HepG2 (cell line): Measurements from ENCODE around the gene GPC6. TPM values are rescaled to one million over a fixed set of nuclear protein-coding genes. Genes with fewer than 3 reads are reported as not detected.
A peak's percentile ranks its signal among the peaks of the same experiment; 100 is the strongest.

Source experiments
- BCLAF1 ChIP-seq: fragments of 450-650 bp; IDR thresholded peaks from 2 replicates; pipeline ENCODE4 v1.6.1; 2017; ENCODE audit warnings: mild to moderate bottlenecking
- CC2D1A ChIP-seq: sonication (generic); formaldehyde crosslinking; IDR thresholded peaks from 2 replicates; pipeline ENCODE4 v1.8.1; 2023; ENCODE audit warnings: mild to moderate bottlenecking, missing genetic modification reagents
- CREBL2 ChIP-seq: sonication (generic); formaldehyde crosslinking; IDR thresholded peaks from 2 replicates; pipeline ENCODE4 v1.8.1; 2023; ENCODE audit warnings: missing genetic modification reagents, mild to moderate bottlenecking, borderline replicate concordance
- DNMT1 ChIP-seq: sonication (generic); formaldehyde crosslinking; IDR thresholded peaks from 2 replicates; pipeline ENCODE4 v1.5.1; 2020; ENCODE audit warnings: mild to moderate bottlenecking, missing genetic modification reagents
- EZH2 ChIP-seq: conservative IDR thresholded peaks from 2 replicates; pipeline ENCODE4 v1.6.1; 2012; ENCODE audit warnings: mild to moderate bottlenecking, low read depth, low read length, moderate library complexity
- HMGA1 ChIP-seq: sonication (generic); formaldehyde crosslinking; conservative IDR thresholded peaks from 2 replicates; pipeline ENCODE4 v1.4.0; 2020; ENCODE audit warnings: missing genetic modification reagents
- LBX2 ChIP-seq: sonication (generic); formaldehyde crosslinking; IDR thresholded peaks from 2 replicates; pipeline ENCODE4 v1.5.0; 2020; ENCODE audit warnings: missing genetic modification reagents, mild to moderate bottlenecking, borderline replicate concordance
- PAXIP1 ChIP-seq: sonication (generic); formaldehyde crosslinking; conservative IDR thresholded peaks from 2 replicates; pipeline ENCODE4 v1.4.0; 2020; ENCODE audit warnings: mild to moderate bottlenecking, missing genetic modification reagents, moderate library complexity
- PITX1 ChIP-seq: sonication (generic); formaldehyde crosslinking; IDR thresholded peaks from 2 replicates; pipeline ENCODE4 v1.5.1; 2020; ENCODE audit warnings: mild to moderate bottlenecking, missing genetic modification reagents
- SAP130 ChIP-seq: IDR thresholded peaks from 2 replicates; pipeline ENCODE4 v1.6.1; 2016; ENCODE audit warnings: low read depth
- SP2 ChIP-seq: sonication (generic); formaldehyde crosslinking; IDR thresholded peaks from 2 replicates; pipeline ENCODE4 v1.5.1; 2020; ENCODE audit warnings: mild to moderate bottlenecking, missing genetic modification reagents
- ZBTB39 ChIP-seq: sonication (generic); formaldehyde crosslinking; IDR thresholded peaks from 2 replicates; pipeline ENCODE4 v1.5.0; 2020; ENCODE audit warnings: missing genetic modification reagents
- ZNF274 ChIP-seq: sonication (generic); formaldehyde crosslinking; IDR thresholded peaks from 2 replicates; pipeline ENCODE4 v1.5.1; 2020; ENCODE audit warnings: mild to moderate bottlenecking, missing genetic modification reagents
- ZNF513 ChIP-seq: sonication (generic); formaldehyde crosslinking; conservative IDR thresholded peaks from 2 replicates; pipeline ENCODE4 v1.5.0; 2020; ENCODE audit warnings: missing genetic modification reagents
- ZSCAN12 ChIP-seq: sonication (generic); formaldehyde crosslinking; IDR thresholded peaks from 2 replicates; pipeline ENCODE4 v1.9.0; 2021; ENCODE audit warnings: mild to moderate bottlenecking, missing genetic modification reagents
- polyA plus RNA-seq, 8 experiments: library from polyadenylated mRNA; depleted of rRNA in 3 of 8; stranded (reverse) in 7 of 8; unstranded in 1 of 8; fragments of >200 nt; fragmentation: Illumina TruSeq in 4 of 8; extraction: Trizol in 4 of 8; gene quantifications; 2 replicates each; pipeline versions ENCODE4 v1.2.1 to v1.2.3, GENCODE V29; 2011 to 2016; ENCODE audit warnings: low read depth in 4 of 8, missing spikeins in 1 of 8, mixed read lengths in 1 of 8; ENCODE audit not compliant: insufficient read depth in 1 of 8
- total RNA-seq, 5 experiments: library from RNA; depleted of rRNA; stranded (reverse); fragments of >200 nt; fragmentation: Illumina TruSeq; extraction: Trizol; gene quantifications; 2 replicates each; pipeline ENCODE4 v1.2.3, GENCODE V29; 2016; ENCODE audit warnings: low read depth in 1 of 5
- TF ChIP-seq, protein P1 (sequence below): sonication (generic); formaldehyde crosslinking; IDR thresholded peaks from 2 replicates; pipeline ENCODE4 v1.4.0; 2020; ENCODE audit warnings: mild to moderate bottlenecking, low read depth, missing genetic modification reagents

Gene GPC6
- total and polyA plus RNA-seq, 2 of the 13 experiments (the other 11 are each of a cell fraction or from before 2014, with no cell fraction given): 24.5 to 33.9 TPM

DNA sequence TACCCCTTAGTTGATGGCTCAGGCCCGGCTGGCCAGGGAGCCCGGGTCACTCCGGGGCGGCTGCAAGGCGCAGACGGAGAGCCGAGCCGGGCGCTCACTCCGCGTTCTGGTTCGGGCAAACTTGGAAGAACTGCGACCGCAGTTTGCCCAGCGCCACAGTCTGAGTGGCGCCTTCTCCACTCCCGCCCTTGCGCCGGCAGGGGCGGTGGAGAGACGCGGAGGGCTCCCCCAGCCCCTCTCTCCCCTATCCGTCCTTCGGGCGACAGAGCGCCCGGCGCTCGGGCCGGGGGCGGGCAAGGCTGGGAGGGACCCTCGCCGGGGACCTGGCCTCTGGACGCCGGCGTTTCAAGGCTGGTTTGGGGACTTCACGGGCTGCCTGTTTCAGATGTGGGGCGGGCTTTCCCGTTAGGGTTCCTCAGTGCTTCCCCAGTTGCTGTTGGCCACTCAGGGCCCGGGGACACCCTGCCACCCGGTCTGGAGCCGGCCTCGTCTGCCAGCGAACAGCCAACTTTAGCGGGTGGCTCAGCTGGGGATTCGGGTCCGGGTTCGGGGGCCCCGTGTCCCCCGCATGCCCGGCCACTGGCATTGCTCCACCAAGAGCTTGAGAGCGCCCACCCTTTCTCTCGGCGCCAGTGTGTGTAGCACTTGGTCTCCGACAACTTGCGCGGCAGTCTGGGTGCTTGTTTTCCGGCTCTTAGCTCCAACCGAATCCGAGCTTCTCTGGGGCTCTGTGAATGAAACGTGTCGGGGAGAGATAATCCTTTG, 1.5 kb downstream of the GPC6 start (continued):
- TF ChIP-seq, protein P1, sequence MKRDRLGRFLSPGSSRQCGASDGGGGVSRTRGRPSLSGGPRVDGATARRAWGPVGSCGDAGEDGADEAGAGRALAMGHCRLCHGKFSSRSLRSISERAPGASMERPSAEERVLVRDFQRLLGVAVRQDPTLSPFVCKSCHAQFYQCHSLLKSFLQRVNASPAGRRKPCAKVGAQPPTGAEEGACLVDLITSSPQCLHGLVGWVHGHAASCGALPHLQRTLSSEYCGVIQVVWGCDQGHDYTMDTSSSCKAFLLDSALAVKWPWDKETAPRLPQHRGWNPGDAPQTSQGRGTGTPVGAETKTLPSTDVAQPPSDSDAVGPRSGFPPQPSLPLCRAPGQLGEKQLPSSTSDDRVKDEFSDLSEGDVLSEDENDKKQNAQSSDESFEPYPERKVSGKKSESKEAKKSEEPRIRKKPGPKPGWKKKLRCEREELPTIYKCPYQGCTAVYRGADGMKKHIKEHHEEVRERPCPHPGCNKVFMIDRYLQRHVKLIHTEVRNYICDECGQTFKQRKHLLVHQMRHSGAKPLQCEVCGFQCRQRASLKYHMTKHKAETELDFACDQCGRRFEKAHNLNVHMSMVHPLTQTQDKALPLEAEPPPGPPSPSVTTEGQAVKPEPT (CRISPR knock-in tag): no peak; the same call in 1 of the 2 replicates
- TF ChIP-seq SP2 (CRISPR knock-in tag) (no peak), CREBL2 (no peak), PAXIP1 (CRISPR knock-in tag) (no peak), DNMT1 (CRISPR knock-in tag) (no peak), SAP130 (peak; percentile 54), CC2D1A (CRISPR knock-in tag) (no peak), ZNF274 (CRISPR knock-in tag) (no peak), ZNF513 (CRISPR knock-in tag) (no peak), LBX2 (CRISPR knock-in tag) (no peak), ZBTB39 (CRISPR knock-in tag) (no peak), BCLAF1 (no peak), EZH2 (no peak), ZSCAN12 (CRISPR knock-in tag) (no peak), HMGA1 (CRISPR knock-in tag) (no peak), PITX1 (CRISPR knock-in tag) (peak; percentile 74; the same call in 1 of the 2 replicates)
